ENCODE results near the gene ALK.

GRCh38 chr2:29563697-29564096 is 357.7 kb downstream of the ALK start:
- TF ChIP-seq EZH2 (optimal IDR thresholded peaks at IDR 0.05; ENCODE audit: low read depth, low read length) (no peak), CTCF (IDR thresholded peaks at IDR 0.05; ENCODE audit: low read length) (no peak)
